HG02943 (cell line): Measurements from ENCODE around the gene ZNF593.

Experiments used
- ATAC-seq: cut with Tn5 transposase; IDR thresholded peaks from one replicate; pipeline ENCODE4 v1.9.1; 2021; ENCODE audit warnings: mild to moderate bottlenecking, low read depth, moderate library complexity; ENCODE audit not compliant: unreplicated experiment

The ZNF593 gene

GRCh38 chr1:26197813-26198212 is 28.1 kb downstream of the ZNF593 start:
- no peak for ATAC-seq

GRCh38 chr1:26200413-26200812 is 30.7 kb downstream of the ZNF593 start:
- no peak for ATAC-seq

- no peak for ATAC-seq
Observed at GRCh38 chr1:26203642-26204318, 34.1 kb downstream of the ZNF593 start.

GRCh38 chr1:26210147-26210870 is 40.6 kb downstream of the ZNF593 start:
- ATAC-seq: no peak

- ATAC-seq: no peak
Observed at GRCh38 chr1:26212726-26213125, 43.0 kb downstream of the ZNF593 start.

GRCh38 chr1:26213335-26213905 is 43.7 kb downstream of the ZNF593 start:
- no peak for ATAC-seq

GRCh38 chr1:26215246-26215645 is 45.5 kb downstream of the ZNF593 start:
- ATAC-seq: no peak

- no peak for ATAC-seq
Observed at GRCh38 chr1:26218906-26219494, 49.3 kb downstream of the ZNF593 start.
